AML-193 (cell line): ENCODE measurements around the gene CLMN.

Source experiments
- DNase-seq, 2 experiments: peaks; one replicate each; lab custom pipeline; 2025; lab: John Stamatoyannopoulos, UW

CLMN gene

DNA sequence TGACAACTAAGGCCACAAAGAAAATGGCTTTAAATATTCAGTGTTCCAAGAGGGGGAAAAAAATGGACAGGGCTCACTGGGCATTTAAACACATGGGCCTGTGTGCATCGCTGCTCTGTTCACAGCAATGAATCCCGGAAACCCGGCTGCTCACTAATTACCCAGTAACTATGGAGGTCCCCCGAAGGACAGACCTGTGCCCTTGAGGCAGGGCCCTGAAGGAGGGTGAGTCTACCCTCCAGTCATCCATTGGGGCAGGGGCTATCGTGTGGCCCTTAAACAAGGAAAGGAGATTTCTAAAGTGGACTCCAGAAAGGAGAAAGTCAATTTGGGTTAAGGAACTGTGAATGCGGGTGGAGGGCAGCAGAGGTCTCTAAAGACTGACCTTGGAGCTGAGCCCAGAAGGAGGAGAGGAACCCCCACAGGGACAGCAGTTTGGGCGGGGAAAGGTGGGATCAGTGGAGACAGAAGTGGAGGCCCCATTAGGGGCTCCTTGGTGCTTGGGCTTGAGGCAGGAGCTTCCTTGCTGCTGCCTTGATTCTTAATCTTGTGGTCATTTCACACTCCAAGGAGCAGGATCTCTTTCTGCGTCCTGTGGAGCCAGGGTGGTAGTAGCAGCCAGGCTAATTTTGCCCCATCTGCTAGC is 1.4 kb upstream of the CLMN start:
- no peak for DNase-seq

DNA sequence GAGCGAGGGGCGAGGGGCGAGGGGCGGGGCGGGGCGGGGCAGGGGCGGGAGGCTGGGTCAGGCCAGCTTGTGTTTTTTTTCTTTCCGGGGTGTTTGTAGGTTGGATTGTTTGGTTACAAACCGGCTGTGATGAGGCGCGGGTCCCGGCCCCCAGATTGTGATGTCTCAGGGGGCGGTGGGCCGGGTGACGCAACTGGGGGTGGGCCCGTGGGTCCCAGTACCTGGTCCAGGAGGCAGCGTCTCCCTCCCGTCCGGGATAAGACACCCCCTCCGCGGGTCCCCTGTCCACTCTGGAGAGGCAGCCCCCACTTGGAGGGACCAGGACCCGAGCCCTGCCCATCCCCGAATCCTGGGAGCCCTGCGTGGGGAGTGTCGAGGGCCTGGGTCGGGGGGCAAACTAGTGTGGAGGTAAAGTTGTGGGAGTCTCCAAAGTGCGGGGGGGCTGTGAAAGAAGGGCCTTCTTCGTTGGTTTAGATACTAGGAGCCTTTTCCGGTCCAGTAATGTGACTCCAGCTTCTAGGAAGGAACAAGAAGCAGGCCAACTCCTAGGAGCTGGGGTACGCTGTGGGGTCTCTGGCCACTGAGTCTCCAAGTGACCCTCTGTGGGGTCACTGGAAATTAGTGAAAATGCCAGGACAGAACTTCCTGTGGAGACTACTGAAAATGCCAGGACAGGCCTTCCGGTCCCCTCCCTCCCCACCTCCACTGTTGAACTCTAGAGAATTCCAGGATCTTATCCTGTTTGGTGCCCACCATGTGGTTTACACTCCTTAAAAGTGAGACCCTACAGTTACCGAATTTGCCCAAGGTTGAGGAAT is 579 bp upstream of the CLMN start:
- no peak for DNase-seq

DNA sequence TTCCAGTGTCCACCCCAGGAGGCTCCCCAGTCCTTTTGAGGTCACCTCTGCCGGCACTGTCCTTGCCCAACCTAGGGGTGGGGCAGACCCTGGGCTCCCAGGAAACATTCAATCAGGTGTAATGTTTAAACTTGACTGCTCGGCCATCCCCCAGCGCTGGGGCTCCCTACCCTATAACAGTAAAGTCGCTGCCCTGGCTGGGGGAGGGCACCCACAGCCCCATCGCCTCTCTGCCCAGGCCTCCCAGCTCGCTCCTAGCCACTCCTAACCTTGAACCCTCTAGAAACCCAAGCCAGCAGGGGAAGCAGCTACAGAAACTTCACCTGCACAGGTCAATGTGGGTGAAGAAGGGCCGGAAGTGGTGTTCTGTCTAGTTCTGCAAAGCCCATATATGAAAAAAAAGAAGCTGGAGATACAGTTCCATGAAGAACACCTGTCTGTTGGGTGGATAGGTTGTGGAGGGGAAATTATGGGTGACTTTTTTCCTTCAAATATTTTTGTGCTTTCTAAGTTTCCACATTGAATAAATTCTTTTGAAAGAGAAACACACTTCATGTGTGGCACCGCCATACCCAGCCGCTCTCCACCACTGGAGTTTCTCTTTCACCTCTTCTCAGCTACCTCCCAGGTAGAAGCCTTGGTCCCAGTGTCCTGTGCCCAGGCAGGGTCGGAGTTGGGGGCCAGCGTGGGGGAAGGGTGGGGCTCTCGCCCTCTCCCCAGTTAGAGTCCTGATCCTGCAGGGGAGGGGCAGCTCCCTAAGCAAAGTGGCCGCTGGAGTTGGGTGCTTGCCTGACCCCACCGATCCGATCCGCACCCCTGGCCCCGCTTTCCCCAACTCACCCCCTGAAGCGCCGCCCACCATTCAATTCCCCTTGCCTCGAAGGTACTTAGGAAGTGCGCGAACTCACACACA is 1.1 kb downstream of the CLMN start:
- no peak for DNase-seq

DNA sequence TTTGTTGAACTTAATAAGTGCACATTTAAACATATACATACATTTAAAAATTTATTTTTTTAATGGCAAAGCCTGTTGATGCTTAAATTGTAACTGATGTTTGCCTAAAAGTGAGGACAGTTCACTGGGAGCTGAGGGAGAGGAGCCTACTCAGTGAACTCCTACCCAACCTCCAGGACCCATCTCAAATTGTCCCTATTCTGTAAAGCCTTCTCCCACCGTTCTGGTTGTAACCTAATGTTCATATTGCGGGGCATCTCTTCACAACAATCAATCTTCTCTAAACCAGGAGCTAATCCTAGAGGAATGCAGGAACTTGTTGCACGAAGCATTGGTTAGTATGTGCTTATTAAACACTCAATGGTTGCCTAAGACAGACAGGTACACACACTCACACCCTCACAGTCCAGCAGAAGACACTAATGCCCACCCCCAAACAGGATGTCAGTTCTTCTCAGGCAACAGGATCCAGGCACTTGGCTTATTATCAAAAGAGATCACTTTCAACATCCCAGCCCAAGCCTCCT is 1.8 kb downstream of the CLMN start:
- no peak for DNase-seq

DNA sequence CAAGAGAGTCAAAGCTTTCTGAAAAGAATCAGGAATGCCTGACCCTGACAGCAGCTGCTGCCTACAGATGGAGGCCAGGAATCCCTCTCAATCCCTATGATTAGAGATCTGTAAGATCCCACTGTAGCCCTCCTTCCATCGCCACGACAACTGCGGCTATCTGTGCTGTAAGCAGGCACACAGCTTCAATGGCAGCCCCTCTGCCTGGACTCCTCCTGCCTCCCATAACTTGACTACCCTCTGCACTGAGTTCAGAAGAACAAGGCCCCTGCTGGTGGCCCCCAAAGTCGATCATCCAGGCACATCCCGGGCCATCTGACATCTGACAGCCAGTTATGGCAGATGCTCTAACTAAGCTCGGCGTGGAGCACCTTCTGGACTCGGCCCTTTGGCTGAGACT is 2.9 kb downstream of the CLMN start:
- DNase-seq, result no peak

DNA sequence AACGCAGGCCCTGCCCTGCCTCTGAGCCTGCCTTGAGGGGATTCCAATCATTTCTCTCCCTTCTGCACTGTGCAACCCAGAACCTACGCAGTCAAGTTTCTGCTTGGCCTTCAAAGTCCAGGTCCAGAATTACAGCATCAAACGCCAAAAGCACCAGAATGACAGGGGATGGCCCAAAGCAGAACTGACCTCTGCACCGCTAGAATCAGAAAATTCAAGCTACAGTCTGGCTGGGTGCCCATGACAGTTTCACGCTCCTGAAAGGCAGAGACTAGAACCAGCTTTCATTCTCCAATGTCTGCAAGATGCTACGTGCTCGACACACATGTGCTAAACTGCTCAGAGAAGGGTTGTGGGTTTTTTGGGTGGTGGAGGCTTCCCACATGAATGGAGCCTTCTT is 4.1 kb downstream of the CLMN start:
- DNase-seq, result no peak

DNA sequence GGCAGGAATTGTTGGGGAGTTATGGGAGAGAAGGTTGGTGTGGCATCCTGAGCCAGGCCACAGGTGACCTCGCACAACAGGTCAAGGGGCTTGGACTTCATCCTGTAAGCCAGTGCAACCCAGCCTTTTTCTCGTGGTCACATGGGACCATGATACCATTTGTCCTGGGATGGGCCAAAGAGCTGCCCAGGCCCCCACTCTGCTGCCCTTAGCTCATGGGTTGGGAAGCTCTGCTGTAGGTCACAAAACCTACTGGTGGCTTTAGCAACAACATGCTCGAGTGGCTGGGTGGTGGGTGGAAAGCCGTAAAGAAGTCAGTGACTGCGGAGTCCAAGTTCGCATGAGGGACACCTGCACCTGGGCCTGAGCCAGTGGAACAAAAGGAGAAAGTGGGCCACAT is 4.6 kb downstream of the CLMN start:
- DNase-seq, result no peak

DNA sequence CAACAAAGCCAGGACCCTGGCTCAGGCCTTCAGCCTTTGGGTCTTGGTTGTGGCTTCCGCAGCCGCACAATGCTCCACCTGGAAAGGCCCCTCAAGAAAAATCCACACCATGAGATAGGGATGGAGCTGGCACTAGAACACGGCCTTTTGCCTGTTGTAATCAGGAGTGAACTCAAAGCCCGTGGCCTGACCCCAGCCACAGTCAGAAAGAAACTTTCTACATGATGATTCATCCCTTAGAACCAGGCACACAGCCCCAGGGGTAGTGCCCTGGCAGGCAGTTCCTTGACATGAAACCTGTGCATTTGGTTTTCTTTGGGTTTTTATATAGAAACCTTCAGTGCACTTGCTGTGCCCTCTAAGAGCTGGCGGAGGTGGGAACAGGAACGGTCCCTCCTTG is 5.1 kb downstream of the CLMN start:
- peak; percentile 31 to 44 for DNase-seq

DNA sequence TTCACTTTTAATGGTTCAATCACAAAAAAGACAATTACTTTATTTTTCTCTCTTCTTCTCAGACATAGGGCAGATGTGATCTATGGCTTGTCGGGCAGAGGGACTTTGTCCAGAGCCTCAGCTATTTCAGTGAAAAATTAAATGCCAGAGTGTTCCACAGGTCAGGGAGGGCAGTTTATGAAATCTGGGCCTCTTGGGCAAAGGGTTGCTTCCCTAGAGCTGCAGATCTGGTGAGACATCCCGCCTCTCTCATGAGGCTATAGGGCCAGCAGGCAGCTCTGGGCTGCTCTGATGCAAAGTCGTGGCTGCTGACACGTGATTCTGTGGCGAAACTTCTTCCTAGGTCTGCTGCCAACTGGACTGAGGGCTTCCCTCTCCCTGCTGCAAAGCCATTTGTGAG is 6.0 kb downstream of the CLMN start:
- DNase-seq, result peak; percentile 92 to 93

DNA sequence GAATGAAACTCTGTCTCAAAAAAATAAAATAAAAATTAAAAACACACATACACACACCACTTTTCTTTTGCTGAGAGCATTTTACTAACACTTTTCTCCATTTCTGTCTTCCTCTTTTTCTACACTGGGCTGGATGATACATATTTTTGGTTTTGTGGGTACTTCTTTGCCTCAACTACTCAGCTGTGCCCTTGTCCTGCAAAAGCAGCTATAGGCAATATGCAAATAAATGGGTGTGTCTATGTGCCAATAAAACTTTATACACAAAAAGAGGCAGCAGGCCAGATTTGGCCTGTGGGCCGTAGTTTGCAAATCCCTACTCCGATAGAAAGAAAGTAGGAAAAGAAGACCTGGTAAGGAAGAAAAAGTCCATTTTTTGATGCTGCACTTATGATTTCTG is 6.5 kb downstream of the CLMN start:
- DNase-seq, result no peak

DNA sequence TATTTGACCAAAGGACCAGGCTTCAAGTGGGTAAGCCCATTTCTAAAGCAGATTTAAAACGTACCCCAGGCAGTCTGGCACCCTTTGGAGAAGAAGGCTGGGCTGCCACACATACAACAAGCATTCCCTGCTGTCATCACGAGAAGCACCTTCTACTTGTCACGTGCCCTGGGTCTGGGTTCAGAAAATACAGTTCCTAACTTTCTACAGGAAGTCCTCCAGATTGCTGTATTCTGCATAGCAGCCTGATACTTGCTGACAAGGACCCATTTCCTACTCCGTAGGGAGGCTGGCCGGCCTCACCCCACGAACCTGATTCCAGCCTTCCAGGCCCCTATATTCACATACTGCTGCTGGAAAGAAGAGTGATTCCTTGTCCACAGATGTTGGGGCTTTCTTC is 7.4 kb downstream of the CLMN start:
- DNase-seq, result no peak

DNA sequence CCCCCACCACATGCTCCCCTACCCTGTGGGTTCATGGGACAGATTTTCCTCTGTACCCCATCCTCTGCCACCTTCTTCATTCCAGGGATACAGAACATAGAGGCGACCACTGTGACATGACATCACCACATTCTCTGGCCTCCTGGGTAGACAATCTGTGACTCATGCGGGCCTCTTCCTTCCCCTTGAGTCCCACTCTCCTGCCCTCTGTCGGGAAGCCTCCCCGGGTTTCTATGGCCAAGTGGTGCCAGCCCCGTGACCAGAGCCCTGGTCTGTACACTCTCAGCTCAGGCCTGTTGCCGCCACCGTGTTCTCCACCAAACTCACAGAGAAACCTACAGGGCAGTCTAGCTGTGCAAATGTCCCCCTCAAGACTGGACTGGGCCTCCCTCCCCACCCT is 8.0 kb downstream of the CLMN start:
- no peak for DNase-seq

DNA sequence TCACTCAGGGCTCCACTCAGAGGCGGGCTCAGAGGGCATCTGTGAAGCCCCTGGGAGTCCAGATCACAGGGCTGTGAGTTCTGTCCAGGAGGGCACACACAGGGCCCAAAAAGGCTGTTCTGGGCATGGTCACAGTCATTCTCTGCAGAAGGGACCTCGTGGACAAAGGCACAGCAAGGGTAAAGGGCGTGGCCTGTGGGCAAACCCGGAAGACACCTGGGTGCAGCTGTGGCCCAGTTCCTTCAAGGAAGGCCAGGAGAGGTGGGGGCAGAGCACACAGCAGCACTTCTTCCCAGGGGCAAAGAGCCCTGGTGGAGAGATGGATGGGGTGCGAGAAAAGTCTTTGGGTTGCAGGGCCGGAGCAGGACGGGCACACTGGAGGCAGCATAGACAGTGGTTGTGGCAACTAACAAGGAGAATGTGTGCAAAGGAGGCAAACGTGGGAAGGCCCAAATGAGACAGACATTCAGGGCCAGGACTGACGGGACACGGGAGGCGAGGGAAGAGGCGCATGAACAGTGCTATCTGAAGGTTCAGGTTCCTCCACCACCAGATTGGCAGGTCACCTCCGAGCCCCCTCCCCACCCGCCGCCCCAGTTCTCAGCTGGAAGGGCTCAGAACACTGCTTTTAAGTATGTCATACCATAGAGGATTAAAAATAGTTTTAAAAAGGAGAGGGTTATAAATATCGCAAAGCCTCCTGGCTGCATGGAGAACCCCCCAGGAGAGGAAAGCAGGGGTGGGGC is 8.9 kb downstream of the CLMN start:
- DNase-seq, result no peak

DNA sequence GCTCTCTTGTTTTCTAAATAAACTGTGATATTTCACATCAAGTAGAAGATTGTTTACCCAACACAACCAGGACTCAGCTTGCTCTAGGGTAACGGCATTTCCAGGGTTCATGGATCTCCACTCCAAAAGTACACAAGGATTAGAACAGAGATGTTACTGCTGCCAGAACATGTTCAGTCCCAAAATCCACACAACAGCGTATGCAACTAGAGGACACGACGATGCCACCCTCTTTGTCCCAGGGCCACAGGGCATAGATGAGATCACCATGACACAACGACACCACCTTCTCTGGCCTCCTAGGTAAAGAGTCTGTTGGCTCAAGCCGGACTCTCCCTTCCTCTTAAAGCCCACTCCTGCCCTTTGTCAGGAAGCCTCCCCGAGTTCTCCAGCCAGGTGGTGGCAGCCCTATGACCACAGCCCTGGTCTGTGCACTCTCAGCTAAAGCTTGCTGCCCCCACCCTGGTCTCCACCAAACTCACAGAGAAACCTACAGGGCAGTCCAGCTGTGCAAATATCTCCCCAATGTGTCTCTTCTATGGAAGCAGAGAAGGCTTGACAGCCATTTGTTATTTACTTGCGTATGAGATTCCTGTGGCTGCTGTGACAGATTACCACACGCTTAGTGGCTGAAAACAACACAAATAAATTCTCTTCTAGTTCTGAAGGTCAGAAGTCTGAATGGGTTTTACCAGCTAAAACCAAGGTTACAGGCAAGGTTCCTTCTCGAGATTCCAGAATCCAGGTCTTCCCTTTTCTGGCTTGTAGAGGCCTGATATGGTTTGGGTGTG is 10.3 kb downstream of the CLMN start:
- no peak for DNase-seq

DNA sequence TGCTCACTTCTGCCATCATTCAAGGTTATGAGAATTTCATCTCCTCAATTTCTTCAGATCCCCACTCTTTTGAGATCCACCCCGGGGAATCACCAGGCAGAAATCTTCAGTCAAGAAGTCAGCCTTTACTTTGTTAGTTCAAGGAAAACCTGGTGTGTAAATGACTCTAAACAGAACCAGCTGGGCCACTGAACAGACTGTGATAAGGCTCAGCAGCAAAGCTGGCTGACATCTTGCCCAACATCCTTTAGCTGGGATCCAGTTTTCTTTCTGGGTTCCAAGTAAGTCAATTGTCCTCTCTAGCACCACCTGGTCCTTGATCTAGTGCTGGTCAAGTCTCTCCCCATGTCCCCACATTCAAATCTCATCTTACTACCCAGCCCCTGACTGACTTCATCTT is 11.6 kb downstream of the CLMN start:
- DNase-seq, result no peak

DNA sequence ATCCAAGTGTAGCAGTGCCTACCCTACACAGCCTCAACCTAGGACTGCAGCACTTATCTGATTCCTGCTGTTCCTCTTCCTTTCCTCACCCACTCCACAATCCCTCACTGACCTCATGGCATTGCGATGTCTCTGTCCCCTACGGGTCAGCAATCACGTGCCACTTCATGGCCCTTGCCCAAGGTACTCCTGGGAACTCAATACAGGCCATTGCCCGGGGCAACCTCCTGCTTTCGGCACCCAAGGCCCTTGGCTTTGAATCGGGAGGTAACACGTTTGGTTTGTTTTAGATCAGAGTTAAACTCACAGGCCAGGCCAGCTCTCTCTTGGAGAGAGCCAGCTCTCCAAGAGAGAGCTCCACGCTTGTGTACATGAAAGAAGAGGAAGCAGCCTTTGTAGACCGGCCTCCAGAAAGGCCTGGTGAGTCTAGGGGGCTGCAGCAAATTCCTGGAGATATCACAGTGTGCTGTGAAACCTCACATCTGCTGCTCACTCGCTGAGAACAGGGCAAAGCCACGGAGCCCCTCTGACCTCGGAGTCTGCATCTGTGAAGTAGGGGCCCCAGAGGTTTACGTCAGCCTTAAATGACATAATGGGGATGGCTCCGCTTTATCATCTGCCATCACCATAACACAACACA is 12.2 kb downstream of the CLMN start:
- DNase-seq, result no peak

DNA sequence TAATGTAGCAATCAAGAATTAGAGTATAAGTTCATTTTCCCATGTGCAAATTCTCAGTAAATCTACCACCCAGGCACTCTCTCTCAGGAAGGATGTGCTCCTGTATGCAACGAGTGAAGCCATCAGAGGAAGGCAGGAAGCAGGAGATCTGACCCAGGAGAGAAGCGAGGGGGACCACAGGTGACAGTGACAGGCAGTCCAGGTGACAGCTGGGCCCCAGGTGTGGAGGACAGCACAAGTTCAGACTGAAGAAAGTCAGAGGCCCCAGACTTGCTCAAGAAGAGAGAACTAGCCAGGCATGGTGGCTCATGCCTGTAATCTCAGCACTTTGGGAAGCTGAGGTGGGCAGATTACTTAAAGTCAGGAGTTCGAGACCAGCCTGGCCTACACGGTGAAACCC is 13.8 kb downstream of the CLMN start:
- no peak for DNase-seq

DNA sequence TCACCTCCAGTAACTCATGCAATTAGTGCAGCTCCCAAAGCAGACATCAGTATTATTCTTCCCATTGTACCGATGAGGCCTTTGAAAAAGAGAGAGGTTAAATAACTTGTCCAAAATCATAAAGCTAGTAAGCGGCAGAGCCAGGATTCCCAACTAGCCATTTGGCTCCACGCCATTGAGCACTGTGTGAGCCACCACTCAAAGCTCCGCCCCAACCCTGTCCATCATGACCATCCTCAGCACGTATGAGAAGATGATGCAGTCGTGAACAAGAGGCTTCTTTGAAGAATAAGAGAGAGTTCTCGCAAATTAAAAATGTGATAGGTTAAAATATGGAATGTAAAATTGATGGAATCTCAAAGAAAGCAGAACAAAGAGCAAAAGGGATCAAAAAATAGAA is 14.6 kb downstream of the CLMN start:
- DNase-seq, result no peak

DNA sequence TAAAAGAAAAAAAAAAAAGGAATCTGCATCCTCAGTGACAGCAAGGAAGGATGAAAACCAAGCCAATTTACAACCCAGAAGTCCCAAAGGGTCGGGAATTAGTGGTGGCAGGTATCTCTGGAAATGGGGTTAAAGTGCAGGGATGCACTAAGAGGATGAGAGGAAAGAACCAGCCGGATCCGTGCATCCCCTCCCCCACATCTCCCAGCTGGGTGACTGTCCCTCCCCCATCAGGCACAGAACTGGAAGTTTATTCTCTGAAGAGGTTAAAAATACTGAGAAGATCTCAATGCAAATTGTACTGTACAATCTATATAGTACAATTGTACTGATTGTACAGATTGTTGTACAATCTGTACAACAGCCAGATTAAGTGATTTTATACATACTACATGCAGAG is 15.4 kb downstream of the CLMN start:
- no peak for DNase-seq

DNA sequence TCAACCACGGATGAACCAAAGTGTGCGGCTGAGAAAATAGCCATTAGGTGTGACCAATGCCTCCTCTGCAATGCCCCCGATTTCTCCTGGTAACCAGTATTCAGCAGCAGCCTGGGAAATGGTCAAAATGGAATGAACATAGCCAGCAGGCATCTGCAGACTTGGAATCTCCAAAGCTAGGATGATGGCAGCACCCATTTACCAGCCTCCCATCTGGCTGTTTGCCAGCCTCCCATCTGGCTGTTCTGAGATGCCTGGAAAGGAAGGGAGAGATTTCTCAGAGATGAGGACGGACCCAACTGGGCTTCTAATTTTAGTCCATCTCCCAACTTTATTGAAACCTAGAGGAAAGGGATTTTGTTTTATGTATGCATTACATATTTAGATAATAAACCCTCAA is 16.2 kb downstream of the CLMN start:
- DNase-seq, result no peak
